ENCODE data around the gene MBOAT1.
"Not testable (repeated sequence)": the region's sequence is repeated elsewhere in the genome, so short reads cannot be mapped to it uniquely, and the experiment has no call there.

MBOAT1 gene

GRCh38 chr6:20202324-20202658, 10.0 kb downstream of the MBOAT1 start:
- DNase-seq, result no peak

GRCh38 chr6:20200761-20201630, 11.3 kb downstream of the MBOAT1 start:
- DNase-seq, result no peak

GRCh38 chr6:20198775-20199174, 13.5 kb downstream of the MBOAT1 start:
- no peak for DNase-seq

DNA sequence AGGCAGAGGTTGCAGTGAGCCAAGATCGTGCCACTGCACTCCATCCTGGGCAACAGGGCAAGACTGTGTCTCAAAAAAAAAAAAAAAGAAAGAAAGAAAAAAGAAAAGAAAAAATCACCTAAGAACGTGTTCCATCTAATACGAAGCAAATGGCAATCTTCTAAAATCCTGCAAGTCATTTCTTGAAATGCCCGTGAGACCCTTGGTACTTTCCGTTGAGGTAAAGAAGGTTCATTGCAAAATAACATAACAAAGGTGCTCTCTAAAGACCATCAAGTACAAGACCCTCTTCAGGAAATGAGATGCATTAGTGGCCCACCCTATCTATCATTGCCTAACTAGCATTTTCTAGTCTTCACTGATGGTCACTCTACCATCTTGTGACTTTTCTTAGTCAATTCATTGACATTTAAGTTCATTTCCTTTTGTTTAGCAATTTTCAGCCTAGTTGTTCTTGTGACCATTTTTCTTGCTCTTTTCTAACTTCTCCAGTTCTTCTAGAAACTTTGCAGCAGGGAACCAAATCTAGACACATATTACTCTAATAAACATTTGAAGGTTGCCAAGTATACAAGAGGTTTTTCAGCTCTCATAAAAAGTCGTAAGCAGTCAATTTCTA, 14.0 kb downstream of the MBOAT1 start:
- DNase-seq, result no peak

DNA sequence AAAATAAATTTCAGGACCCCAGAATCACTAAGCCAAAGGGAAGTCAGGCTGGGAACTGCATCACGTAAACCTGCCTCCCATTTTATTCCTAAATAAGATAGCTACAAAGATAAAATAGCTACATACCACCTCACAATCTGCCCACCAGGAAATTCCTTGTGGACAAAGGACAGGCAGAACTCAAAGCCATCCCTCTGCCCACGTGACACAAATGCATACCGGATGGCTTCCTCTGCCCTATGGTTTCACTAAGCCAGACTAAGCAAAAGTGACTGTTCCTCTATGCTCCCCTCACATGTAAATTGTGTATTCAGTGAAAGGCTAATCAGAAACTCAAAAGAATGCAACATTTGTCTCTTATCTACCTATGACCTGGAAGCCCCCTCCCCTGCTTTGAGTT, 15.0 kb downstream of the MBOAT1 start:
- no peak for DNase-seq

DNA sequence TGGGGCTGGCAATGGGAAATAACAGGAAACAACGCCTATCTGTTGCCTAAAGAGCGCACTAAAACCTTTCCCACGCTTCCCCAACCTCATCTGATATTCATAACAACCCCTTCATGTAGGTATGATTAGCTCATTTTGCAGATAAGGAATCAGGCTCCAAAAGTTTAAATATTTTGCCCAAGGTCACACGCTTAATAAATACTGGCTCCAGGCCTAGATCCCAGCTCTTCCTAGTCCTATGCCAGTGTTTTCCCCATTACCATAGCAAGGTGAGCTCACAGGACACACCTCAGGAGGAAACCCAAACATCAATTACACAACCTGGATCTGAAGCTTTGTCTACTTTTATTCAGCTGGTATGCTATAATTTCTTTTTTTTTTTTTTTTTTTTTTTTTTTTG, 19.6 kb downstream of the MBOAT1 start:
- no peak for DNase-seq

DNA sequence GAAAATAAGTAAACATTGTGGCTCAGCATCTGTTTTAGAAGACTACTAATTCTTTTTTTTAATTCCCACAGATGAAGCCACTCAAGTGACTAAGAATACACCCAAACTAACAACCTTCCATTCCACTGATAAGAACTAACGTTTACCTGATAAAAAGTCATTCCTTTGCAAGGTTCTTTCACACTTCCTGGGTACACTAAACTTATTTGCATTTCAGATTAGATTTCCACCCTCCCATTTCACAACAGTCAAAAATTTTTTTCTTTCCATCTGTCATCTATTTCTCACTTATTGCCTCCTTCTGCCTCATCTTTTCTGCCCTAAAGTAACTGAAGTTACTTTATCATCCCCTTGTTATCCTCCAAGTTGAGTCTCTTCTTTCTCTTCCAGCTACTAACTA, 20.3 kb downstream of the MBOAT1 start:
- no peak for DNase-seq

DNA sequence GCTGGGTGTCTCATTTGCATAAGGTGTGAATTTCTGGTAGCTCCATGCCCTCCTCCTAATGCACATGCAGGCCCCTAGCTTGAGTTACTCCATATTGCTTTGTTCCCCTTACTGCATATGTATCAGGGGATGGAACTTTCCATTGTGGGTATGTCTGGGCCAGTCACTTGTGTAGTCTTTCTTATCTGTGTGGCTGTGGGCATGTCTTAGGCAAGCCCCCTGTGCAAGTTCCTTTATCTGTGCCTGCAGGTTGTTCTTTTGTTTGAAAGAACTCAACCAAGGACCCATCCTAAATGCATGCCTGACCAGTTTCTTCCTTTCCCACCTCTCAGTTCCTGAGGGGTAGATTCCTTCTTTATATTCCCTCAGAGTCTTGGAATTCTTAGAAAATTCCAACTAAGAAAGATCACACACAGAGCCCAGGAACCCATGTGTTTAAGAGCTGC, 23.6 kb downstream of the MBOAT1 start:
- DNase-seq, result no peak

- DNase-seq, result no peak
Measured at GRCh38 chr6:20186981-20187380, 25.3 kb downstream of the MBOAT1 start.

GRCh38 chr6:20183706-20184105, 28.6 kb downstream of the MBOAT1 start:
- no peak for DNase-seq

- no peak for DNase-seq
Measured at GRCh38 chr6:20182926-20183521, 29.2 kb downstream of the MBOAT1 start.

- DNase-seq, result no peak
Measured at GRCh38 chr6:20182069-20182468, 30.2 kb downstream of the MBOAT1 start.

DNA sequence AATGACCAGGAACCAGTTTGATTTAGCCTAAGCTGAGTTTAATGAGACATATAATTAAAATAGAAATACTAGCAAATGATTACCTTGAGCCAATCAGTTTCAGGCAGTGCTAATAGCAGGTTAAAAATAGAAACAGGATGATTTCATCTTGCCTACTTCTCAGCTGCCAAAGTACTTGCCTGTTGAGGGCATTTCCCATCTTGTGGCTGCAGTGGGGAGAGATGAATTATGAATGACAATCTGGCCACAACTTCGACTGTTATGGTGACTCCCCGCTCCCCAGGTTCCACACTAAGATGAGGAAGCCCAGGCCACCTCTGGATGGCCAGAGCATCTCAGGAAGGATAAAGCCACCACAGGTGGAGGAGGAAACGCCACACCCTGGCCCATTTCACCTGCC, 31.3 kb downstream of the MBOAT1 start:
- no peak for DNase-seq

GRCh38 chr6:20179287-20180045, 32.8 kb downstream of the MBOAT1 start:
- not testable (repeated sequence) for DNase-seq

- DNase-seq, result no peak
Measured at GRCh38 chr6:20178327-20178726, 33.9 kb downstream of the MBOAT1 start.

GRCh38 chr6:20175810-20176410, 36.4 kb downstream of the MBOAT1 start:
- DNase-seq, result no peak

GRCh38 chr6:20173833-20174792, 38.2 kb downstream of the MBOAT1 start:
- no peak for DNase-seq

DNA sequence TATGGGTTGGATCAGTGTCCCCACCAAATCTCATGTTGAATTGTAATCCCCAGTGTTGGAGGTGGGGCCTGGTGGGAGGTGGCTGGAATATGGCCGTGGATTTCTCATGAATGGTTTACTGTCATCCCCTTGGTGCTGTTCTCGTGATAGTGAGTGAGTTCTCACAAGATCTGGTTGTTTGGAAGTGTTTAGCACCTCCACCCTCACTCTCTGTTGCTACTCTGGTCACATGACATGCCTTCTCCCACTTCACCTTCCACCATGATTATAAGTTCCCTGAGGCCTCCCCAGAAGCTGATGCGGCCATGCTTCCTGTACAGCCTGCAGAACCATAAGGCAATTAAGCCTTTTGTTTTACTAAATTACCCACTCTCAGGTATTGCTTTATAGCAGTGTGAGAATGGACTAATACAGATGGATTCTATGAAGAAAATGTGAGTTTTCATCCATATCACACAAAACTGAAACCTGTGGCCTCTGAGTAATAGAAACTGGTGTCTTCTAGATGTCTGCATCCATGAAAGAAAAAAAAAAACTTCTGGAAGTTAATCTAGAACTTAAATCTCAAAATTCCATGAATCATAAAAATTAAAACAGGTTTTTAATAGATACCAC, 39.3 kb downstream of the MBOAT1 start:
- DNase-seq, result no peak

DNA sequence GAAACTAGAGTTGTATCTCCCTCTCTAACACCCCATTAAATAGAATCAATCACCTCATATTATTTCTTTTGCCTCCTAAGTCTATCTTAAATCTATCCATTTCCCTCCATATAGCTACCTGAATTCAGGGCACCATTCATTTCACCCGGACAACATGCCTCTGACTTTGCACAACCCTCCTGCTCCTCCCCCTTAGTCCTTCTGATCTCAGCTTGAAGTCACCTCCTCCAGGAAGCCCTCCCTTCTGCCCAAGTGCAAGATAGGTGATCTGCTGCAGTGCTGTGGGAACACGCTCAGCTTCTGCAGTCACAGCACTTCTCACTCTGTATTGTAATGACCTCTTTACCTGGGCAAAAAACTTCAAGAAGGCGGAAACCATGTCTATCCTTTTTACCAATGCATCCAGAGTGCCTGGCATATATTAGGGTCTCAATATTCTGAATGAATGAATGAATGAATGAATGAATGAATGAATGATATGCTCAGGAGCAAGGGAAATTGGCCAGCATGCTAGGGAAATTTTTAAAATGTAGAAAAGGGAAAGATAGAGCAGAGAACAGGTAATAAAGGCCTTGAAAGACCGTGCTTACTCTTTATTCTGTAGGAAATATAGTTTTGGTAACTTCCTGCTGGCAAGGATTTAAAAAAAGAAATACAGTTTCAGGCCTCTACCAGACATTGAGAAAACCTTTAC, 41.7 kb downstream of the MBOAT1 start:
- DNase-seq, result no peak

DNA sequence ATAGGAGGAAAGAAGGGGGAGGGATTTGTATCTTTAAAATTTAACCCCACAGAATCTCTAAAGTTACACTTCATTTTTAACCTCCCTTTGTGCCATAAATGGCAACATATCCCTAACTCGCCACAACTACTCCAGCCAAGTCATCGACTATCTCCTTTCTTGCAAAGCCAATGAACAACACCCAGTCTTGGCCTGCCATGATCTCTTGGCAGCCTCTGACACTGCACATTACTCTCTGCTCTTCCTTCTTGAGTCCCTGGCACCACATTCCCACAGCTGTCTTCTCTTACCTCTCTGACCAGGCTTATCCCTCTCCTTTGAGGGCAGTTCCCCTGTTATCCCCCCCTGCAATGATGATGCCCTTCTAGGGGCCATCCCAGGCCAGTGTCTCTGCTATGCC, 42.5 kb downstream of the MBOAT1 start:
- DNase-seq, result no peak

DNA sequence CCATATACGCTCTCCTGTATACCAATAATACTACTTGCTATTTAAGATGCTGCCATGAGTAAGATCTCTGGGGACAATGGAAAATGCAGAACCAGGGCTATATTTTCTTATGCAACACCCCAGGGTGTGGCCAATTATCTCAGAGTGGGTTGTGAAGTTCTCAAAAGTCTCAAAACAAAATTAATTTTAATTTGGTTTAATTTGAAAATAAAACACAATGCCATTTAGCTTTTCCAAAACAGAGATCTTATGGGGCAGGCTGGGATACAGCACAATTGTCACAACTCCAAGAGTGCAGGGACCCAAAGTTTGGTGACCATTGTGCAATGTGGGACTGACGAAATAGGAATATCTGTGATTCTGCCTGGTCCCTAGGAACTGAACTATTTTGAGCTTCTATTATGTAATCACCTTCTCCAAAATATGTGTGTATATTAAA, 43.1 kb downstream of the MBOAT1 start:
- no peak for DNase-seq

Data from NCI-H1930 (cell line).